Stimulated activated CD4-positive, alpha-beta T cell treated with anti-CD3 and anti-CD28 coated beads, Interleukin-12 subunit alpha, Interleukin-12 subunit beta, amount 100 ng/mL, for 24 hours (primary cell): Measurements from ENCODE around the gene COX14.
"Not testable (repeated sequence)": the region's sequence is repeated elsewhere in the genome, so short reads cannot be mapped to it uniquely, and the experiment has no call there.

ENCODE experiments used
- DNase-seq, 2 experiments: peaks; one replicate each; pipeline ENCODE4 v3.0.0-alpha.2; 2020; ENCODE audit warnings: low read depth in 2 of 2

Gene COX14

DNA sequence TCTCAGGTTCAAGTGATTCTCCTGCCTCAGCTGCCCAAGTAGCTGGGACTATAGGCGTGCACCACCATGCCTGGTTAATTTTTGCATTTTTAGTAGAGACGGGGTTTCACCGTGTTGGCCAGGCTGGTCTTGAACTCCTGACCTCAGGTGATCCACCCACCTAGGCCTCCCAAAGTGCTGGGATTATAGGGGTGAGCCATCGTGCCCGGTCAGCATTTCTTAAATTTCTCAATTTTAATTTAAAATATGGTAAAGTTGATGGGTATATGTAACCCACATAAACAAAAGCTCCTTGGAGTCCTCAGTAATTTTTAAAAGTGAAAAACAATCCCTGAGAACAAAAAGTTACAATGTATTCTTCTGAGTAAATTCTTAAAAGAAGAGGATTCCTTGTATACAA lies 42.9 kb downstream of the COX14 start:
- DNase-seq = not testable (repeated sequence)

DNA sequence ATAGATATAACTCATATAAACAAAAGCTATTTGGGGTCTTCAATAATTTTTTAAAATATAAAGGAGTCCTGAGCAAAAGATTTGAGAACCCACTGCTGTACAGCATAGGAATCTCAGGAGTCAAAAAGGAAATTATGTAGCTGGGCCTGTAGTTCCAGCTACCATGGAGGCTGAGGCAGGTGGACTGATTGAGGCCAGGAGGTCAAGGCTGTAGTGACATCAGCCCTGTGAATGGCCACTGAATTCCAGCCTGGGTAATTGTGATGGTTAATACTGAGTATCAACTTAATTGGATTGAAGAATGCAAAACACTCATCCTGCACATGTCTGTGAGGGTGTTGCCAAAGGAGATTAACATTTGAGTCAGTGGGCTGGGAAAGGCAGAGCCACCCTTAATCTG lies 44.6 kb downstream of the COX14 start:
- no peak for DNase-seq

DNA sequence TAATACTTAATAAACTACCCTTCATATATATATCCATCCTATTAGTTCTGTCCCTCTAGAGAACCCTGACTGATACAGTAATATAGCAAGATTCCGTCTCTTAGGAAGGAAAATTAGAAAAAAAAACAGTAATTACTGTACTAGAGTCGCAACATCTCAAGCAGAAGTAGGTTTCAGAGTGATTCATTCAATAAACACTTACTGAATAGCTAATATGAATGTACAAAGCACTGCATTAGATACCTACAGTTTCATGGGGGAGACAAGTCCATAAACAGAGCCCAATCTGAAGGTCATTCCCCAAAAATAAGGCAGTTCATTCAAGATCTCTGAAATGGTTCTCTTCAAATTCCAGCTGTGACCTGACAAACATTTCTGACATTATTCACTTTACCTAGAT lies 45.2 kb downstream of the COX14 start:
- no peak for DNase-seq

DNA sequence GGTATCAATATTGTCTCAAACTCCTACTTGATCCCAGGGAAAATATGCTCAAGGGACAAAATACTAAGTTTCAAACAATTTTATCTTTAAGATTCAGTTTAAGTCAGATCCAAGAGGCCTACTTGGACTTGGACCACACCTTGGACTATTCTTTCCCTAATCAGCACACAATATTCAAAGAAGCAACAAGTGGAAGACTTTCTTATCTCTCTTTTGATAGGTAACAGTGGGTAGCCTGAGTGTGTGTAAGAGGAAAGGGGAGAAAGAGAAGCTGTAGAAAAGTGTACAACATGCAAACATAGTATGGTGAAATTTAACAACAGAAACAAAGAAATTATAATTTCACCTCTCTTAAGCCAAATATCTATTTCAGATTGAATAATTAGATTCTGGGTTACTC lies 48.6 kb downstream of the COX14 start:
- DNase-seq = no peak

DNA sequence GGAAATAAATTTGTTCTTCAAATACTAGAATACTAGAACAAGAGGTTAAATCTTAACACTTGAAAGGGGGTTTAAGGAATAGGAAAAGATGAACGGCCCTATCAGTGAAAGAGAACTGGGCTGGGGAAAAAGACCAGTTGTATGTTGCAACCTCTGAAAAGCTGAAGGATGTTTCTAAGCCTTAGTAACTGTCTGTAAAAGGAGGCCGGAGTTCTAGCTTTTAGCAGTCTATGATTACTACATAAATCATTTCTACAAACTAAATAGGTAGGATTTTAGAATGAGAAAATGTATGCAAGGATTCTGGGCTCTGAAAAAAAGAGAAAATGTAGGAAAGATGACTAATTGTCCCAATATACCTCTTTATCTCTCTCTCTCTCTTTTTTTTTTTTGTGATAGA lies 50.2 kb downstream of the COX14 start:
- DNase-seq = no peak

DNA sequence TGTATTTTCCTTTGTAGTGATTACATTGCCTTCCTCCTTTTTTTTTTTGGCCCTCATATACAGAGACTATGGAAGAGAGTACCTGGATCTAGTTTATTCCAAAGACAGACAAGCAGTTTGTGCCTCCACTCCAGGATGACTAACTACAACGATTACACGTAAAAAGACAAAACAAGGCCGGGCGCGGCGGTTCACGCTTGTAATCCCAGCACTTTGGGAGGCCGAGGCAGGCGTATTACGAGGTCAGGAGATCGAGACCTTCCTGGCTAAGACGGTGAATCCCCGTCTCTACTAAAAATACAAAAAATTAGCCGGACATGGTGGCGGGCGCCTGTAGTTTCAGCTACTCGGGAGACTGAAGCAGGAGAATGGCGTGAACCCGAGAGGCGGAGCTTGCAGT lies 52.9 kb downstream of the COX14 start:
- DNase-seq = no peak

DNA sequence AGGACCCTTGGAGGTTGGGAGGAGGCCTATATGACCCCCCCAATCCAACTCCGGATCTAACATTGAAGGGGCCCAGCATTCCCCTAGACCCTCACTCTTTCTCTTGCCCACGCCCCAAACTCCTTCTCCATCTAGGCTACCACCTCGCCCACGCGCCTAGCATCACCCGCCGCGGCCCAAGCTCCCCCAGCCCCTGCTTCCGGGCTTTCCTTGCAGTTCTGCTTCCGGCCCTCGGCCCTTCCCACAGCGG lies 54.7 kb downstream of the COX14 start:
- DNase-seq = peak in 1 of 2 experiments; percentile 56

DNA sequence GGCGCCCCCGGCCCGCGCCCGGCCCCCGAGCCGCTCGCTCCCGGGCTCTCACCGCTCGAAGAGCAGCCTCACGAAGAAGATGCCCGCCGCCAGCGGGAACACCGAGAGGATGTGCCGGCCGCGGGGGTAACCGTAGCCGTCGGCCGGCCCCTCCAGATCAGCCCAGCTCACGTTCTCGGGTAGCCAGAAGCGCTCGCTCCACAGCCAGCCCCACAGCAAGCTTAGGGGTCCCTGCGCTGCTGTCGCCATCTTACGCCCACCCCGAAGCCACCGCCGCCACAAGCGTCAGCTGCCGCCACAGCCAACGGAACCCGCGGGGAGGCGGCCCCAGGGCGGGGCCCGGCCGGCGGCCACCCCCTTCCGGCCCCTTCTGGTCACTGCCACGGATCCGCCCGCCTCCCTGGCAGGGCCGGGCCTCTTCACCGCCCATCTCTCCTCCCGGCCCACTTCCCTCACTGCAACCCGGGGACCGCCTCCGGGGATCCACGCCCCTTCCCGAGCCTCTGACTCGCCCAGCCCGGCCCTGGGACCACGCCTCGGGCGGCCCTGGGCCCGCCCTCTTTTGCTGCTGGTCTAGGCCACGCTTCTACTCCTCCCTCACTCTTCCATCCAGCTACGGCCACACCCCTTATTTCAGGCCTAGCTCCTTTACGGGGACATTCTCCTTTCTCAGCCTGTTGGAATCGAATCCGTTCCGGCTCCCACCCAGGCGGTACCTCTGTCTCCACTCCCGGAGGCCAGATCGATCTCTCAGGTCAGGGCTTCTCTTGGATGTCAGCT lies 55.2 kb downstream of the COX14 start, which contains the start of gene CERS5:
Gene CERS5, minus strand, starts transcription at position 321 of the 780 bp plus-strand sequence. Its CDS starts 72 bp downstream, at position 249.
- peak; percentile 95 to 98 for DNase-seq
